HCT116 (cell line): Measurements from ENCODE around the gene STKLD1. TPM values are rescaled to one million over a fixed set of nuclear protein-coding genes. Genes with fewer than 3 reads are reported as not detected.

Experiments
- ATAC-seq: fragments of 200-7000 bp; cut with Tn5 transposase; 2 replicates; pipeline ENCODE4 v1.9.1; 2020; ENCODE audit warnings: mild to moderate bottlenecking, moderate library complexity
- BruUV-seq: library from RNA; stranded (reverse); fragments of 400-500 nt; replicated peaks from 2 replicates; lab custom pipeline; 2021; lab: Mats Ljungman, UMichigan
- CTCF ChIA-PET: fragments of 300-600 bp; sonication (Branson Sonifier 250); formaldehyde crosslinking; loops from one replicate; lab custom pipeline; 2021; ENCODE audit warnings: antibody characterized with exemption; lab: Charles Lee
- POLR2A ChIA-PET: fragments of 300-600, 350-600 bp; sonication (Branson Sonifier 250); formaldehyde crosslinking; loops from one replicate; lab custom pipeline; 2021; ENCODE audit warnings: antibody characterized with exemption; lab: Charles Lee
- RAD21 ChIA-PET, 2 experiments: fragments of 300-600 bp; sonication (Branson Sonifier 250); formaldehyde crosslinking; loops; one replicate each; lab custom pipeline; 2023; ENCODE audit warnings: low total read pairs in 2 of 2; ENCODE audit not compliant: uncharacterized antibody in 2 of 2, unreplicated experiment in 2 of 2, low non-redundant PET in 1 of 2; lab: Charles Lee
- DNase-seq: peaks from one replicate; pipeline ENCODE4 v3.0.0-alpha.2; 2010; ENCODE audit warnings: low read depth, low spot score
- H2AFZ ChIP-seq: fragments of 200-600 bp; shearing (Covaris generic), sonication (generic); 2 replicates; pipeline ENCODE4 v1.6.1; 2017; ENCODE audit warnings: low read depth, mixed run types, mixed read lengths, antibody characterized with exemption, low read length; ENCODE audit not compliant: poor library complexity, severe bottlenecking
- H3K27ac ChIP-seq: 2 replicates; pipeline ENCODE4 v1.5.1; 2012; ENCODE audit warnings: low read depth, low read length
- H3K27me3 ChIP-seq: fragments of 200-600 bp; sonication (generic); 2 replicates; pipeline ENCODE4 v1.6.1; 2016; ENCODE audit warnings: mixed run types, low read length, mixed read lengths; ENCODE audit not compliant: insufficient read depth
- H3K36me3 ChIP-seq, 2 experiments: fragments of 200-500 bp in 1 of 2; fragments of 200-600 bp in 1 of 2; sonication (Bioruptor generic) in 1 of 2; sonication (generic) in 1 of 2; 2 replicates each; pipeline versions ENCODE4 v1.5.1 to v1.6.1; 2014 to 2016; ENCODE audit warnings: low read length in 2 of 2, inconsistent platforms in 1 of 2, mixed read lengths in 1 of 2, mixed run types in 1 of 2; ENCODE audit not compliant: insufficient read depth in 2 of 2, control insufficient read depth in 1 of 2
- H3K4me1 ChIP-seq, 2 experiments: fragments of 200-600 bp in 1 of 2; sonication (generic) in 1 of 2; 2 replicates each; pipeline versions ENCODE4 v1.5.1 to v1.6.1; 2012 to 2017; ENCODE audit warnings: low read length in 2 of 2, inconsistent platforms in 1 of 2, mild to moderate bottlenecking in 1 of 2, mixed read lengths in 1 of 2, mixed run types in 1 of 2, moderate library complexity in 1 of 2; ENCODE audit not compliant: insufficient read depth in 2 of 2, control insufficient read depth in 1 of 2
- H3K4me2 ChIP-seq: fragments of 200-600 bp; sonication (generic); 2 replicates; pipeline ENCODE4 v1.6.1; 2017; ENCODE audit warnings: mixed run types, low read length, mixed read lengths
- H3K4me3 ChIP-seq, 2 experiments: fragments of 200-600 bp in 1 of 2; sonication (generic) in 1 of 2; replicated peaks in 1 of 2; 2 replicates each; pipeline ENCODE4 v1.5.1; 2011 to 2016; ENCODE audit warnings: low read length in 2 of 2, control low read depth in 1 of 2, low read depth in 1 of 2, mild to moderate bottlenecking in 1 of 2, mixed read lengths in 1 of 2, mixed run types in 1 of 2
- H3K79me2 ChIP-seq: fragments of 200-600 bp; sonication (generic); 2 replicates; pipeline ENCODE4 v1.6.1; 2017; ENCODE audit warnings: mild to moderate bottlenecking, mixed run types, low read length, moderate library complexity, mixed read lengths; ENCODE audit not compliant: insufficient read depth
- H3K9ac ChIP-seq: fragments of 200-600 bp; sonication (generic); 2 replicates; pipeline ENCODE4 v1.6.1; 2016; ENCODE audit warnings: low read length, mixed read lengths
- H3K9me2 ChIP-seq: fragments of 200-600 bp; sonication (generic), shearing (Covaris generic); 2 replicates; pipeline ENCODE4 v1.6.1; 2017; ENCODE audit warnings: mixed run types, mild to moderate bottlenecking, moderate library complexity; ENCODE audit not compliant: insufficient read depth
- H3K9me3 ChIP-seq, 2 experiments: fragments of 200-500 bp in 1 of 2; fragments of 200-600 bp in 1 of 2; sonication (Bioruptor generic) in 1 of 2; sonication (generic) in 1 of 2; 2 replicates each; pipeline ENCODE4 v1.6.1; 2014 to 2017; ENCODE audit warnings: low read length in 2 of 2, mixed read lengths in 2 of 2, inconsistent platforms in 1 of 2, low read depth in 1 of 2, mild to moderate bottlenecking in 1 of 2, mixed run types in 1 of 2, moderate library complexity in 1 of 2; ENCODE audit not compliant: control insufficient read depth in 1 of 2, insufficient read depth in 1 of 2
- H4K20me1 ChIP-seq: fragments of 200-600 bp; sonication (generic), shearing (Covaris generic); 2 replicates; pipeline ENCODE4 v1.6.1; 2017; ENCODE audit warnings: mixed run types, mild to moderate bottlenecking, moderate library complexity; ENCODE audit not compliant: insufficient read depth
- ATF3 ChIP-seq: IDR thresholded peaks from 2 replicates; pipeline ENCODE4 v1.6.1; 2012
- CEBPB ChIP-seq: IDR thresholded peaks from 2 replicates; pipeline ENCODE4 v1.6.1; 2012; ENCODE audit warnings: low read depth
- EGR1 ChIP-seq: IDR thresholded peaks from 2 replicates; pipeline ENCODE4 v1.6.1; 2012; ENCODE audit warnings: low read depth
- ELF1 ChIP-seq: IDR thresholded peaks from 2 replicates; pipeline ENCODE4 v1.6.1; 2012; ENCODE audit warnings: low read depth, borderline replicate concordance
- EZH2 ChIP-seq: fragments of 200-600 bp; sonication (generic); IDR thresholded peaks from 2 replicates; pipeline ENCODE4 v1.6.1; 2017; ENCODE audit warnings: antibody characterized with exemption, mixed run types
- EZH2phosphoT487 ChIP-seq: fragments of 200-600 bp; IDR thresholded peaks from 2 replicates; pipeline ENCODE4 v1.6.1; 2018; ENCODE audit warnings: antibody characterized with exemption, borderline replicate concordance
- JUND ChIP-seq: IDR thresholded peaks from 2 replicates; pipeline ENCODE4 v1.6.1; 2012
- MAX ChIP-seq: IDR thresholded peaks from 2 replicates; pipeline ENCODE4 v1.6.1; 2012
- POLR2A ChIP-seq: IDR thresholded peaks from 2 replicates; pipeline ENCODE4 v1.7.0; 2011; ENCODE audit warnings: borderline replicate concordance; ENCODE audit not compliant: insufficient read depth, insufficient read length; ENCODE audit errors: extremely low read depth
- RAD21 ChIP-seq: IDR thresholded peaks from 2 replicates; pipeline ENCODE4 v1.6.1; 2012; ENCODE audit warnings: low read depth, mild to moderate bottlenecking
- SIN3A ChIP-seq: IDR thresholded peaks from 2 replicates; pipeline ENCODE4 v1.6.1; 2012; ENCODE audit warnings: low read depth
- SP1 ChIP-seq: IDR thresholded peaks from 2 replicates; pipeline ENCODE4 v1.6.1; 2012; ENCODE audit warnings: low read depth
- SRF ChIP-seq: IDR thresholded peaks from 2 replicates; pipeline ENCODE4 v1.6.1; 2012; ENCODE audit warnings: low read depth
- TCF7L2 ChIP-seq: IDR thresholded peaks from 2 replicates; pipeline ENCODE4 v1.7.0; 2011; ENCODE audit warnings: borderline replicate concordance, inconsistent platforms; ENCODE audit not compliant: insufficient read depth, insufficient read length; ENCODE audit errors: extremely low read depth
- YY1 ChIP-seq: IDR thresholded peaks from 2 replicates; pipeline ENCODE4 v1.6.1; 2011; ENCODE audit warnings: low read length, low read depth, moderate library complexity, mild to moderate bottlenecking; ENCODE audit not compliant: insufficient replicate concordance; ENCODE audit errors: extremely low read depth
- ZBTB33 ChIP-seq: IDR thresholded peaks from 2 replicates; pipeline ENCODE4 v1.6.1; 2011; ENCODE audit warnings: mild to moderate bottlenecking, low read length, moderate library complexity; ENCODE audit not compliant: insufficient replicate concordance; ENCODE audit errors: extremely low read depth
- ZFX ChIP-seq: fragments of 450-650 bp; IDR thresholded peaks from 2 replicates; pipeline ENCODE4 v1.6.1; 2017
- ZNF274 ChIP-seq: fragments of 200-500 bp; sonication (Bioruptor generic); IDR thresholded peaks from 2 replicates; pipeline ENCODE4 v1.6.1; 2014; ENCODE audit warnings: mild to moderate bottlenecking, low read depth, low read length, inconsistent platforms
- intact Hi-C: fragments of 100-400 bp; cut with micrococcal nuclease; formaldehyde crosslinking; loops from 2 replicates; pipeline ENCODE4 v1.10.0; 2022
- total RNA-seq: library from RNA; stranded (reverse); gene quantifications from one replicate; pipeline ENCODE4 v1.2.1, GENCODE V29; 2021; ENCODE audit not compliant: unreplicated experiment

Gene STKLD1
- total RNA-seq, 1 experiment from 2014 or later: 0.37 TPM

- Histone ChIP-seq H3K4me1 (peaks cover 9 to 27% of the 10 kb centered on the region in 2 experiments), H3K27me3 (no peaks in the 10 kb centered on the region), H3K36me3 (peaks cover 34 to 42% of the 10 kb centered on the region in 2 experiments; a peak in 3 of 4 replicates), H3K27ac (no peak overlapping the region), H3K9ac (no peak overlapping the region), H3K4me3 (no peak overlapping the region), H4K20me1 (no peaks in the 10 kb centered on the region; the same call in 1 of the 2 replicates), H3K4me2 (no peak overlapping the region), H3K79me2 (peaks cover 44% of the 10 kb centered on the region), H2AFZ (no peak overlapping the region), H3K9me2 (no peaks in the 10 kb centered on the region), H3K9me3 (no peaks in the 10 kb centered on the region)
- ChIA-PET POLR2A (no interaction called here), RAD21 (no interaction called here), CTCF (interaction anchor here (2.1 kb wide), 1 partner anchor 146 kb away, joined by 7 read pairs; no protein-coding TSS in a partner anchor)
- intact Hi-C loops: no loop called here
- no TSS peak for BruUV-seq
- DNase-seq (no peak), ATAC-seq (no peak)
- TF ChIP-seq EZH2phosphoT487: no peak
- no peak for TF ChIP-seq JUND
Measured at GRCh38 chr9:133331641-133332380, 44.4 kb upstream of the STKLD1 start.

- Histone ChIP-seq H4K20me1 (no peaks in the 10 kb centered on the region; the same call in 1 of the 2 replicates), H3K27me3 (no peaks in the 10 kb centered on the region), H3K9ac (no peak overlapping the region), H2AFZ (no peak overlapping the region), H3K36me3 (peaks cover 34 to 42% of the 10 kb centered on the region in 2 experiments; a peak in 3 of 4 replicates), H3K79me2 (peaks cover 44% of the 10 kb centered on the region), H3K4me1 (peaks cover 12 to 32% of the 10 kb centered on the region in 2 experiments), H3K4me3 (no peak overlapping the region), H3K9me2 (no peaks in the 10 kb centered on the region), H3K27ac (no peak overlapping the region), H3K4me2 (no peak overlapping the region), H3K9me3 (no peaks in the 10 kb centered on the region)
- intact Hi-C loops: no loop called here
- BruUV-seq: no TSS peak
- ATAC-seq: no peak
- CTCF ChIA-PET: interaction anchor here (2.1 kb wide), 1 partner anchor 147 kb away, joined by 7 read pairs; no protein-coding TSS in a partner anchor
- TF ChIP-seq EZH2phosphoT487 (no peak), ZNF274 (no peak), POLR2A (no peak), YY1 (no peak), SP1 (no peak), EGR1 (no peak), EZH2 (no peak), RAD21 (no peak), MAX (no peak), ZBTB33 (no peak), ATF3 (no peak), ZFX (no peak), ELF1 (no peak), TCF7L2 (no peak), SIN3A (no peak), CEBPB (no peak), SRF (no peak)
- RAD21 ChIA-PET: no interaction called here
- DNase-seq: no peak
- POLR2A ChIA-PET: no interaction called here
Measured at GRCh38 chr9:133332381-133332730, 43.8 kb upstream of the STKLD1 start.
